NCI-H460 (cell line): ENCODE results near the gene NLGN2. TPM values are rescaled to one million over a fixed set of nuclear protein-coding genes. Genes with fewer than 3 reads are reported as not detected.

ENCODE experiments used
- DNase-seq: peaks from one replicate; pipeline ENCODE4 v3.0.0-alpha.2; 2016; ENCODE audit warnings: low read depth; ENCODE audit errors: extremely low read depth
- total RNA-seq: library from RNA; depleted of rRNA; stranded (reverse); fragments of >200 nt; shearing (Covaris generic); gene quantifications from 2 replicates; pipeline ENCODE4 v1.2.3, GENCODE V29; 2014

NLGN2 gene
- total RNA-seq, 1 experiment from 2014 or later, result 6.2 TPM

DNA sequence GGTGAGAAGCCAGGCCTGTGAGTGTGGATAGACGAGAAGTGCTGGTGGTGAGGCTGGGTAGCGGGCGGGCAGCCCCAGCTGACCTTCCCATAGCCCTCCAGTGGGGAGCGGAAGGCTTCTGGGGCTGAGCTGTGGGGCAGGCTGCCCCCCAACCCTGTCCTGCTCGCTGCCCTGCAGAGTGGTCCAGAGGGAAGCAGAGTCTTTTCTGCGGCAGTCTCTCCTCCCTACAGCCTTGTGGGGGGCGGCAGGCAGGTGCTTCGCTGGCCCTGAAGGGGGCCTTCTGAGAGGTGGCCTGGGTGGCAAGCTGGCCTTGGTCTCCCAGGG is 3.7 kb downstream of the NLGN2 start:
- no peak for DNase-seq

- no peak for DNase-seq
Observed at GRCh38 chr17:7413346-7413985, 5.8 kb downstream of the NLGN2 start.

DNA sequence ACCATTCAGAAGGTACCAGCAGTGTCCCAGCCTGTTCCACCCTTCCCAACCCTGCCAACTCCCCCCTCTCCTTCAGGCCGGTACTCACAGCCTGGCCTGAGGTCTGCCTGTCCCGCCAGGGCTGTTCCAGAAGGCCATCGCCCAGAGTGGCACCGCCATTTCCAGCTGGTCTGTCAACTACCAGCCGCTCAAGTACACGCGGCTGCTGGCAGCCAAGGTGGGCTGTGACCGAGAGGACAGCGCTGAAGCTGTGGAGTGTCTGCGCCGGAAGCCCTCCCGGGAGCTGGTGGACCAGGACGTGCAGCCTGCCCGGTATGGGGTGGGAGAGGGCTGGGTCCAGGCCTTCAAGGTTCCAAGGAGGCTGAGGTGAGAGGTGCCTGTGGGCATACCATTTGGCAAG is 7.2 kb downstream of the NLGN2 start:
- no peak for DNase-seq

DNA sequence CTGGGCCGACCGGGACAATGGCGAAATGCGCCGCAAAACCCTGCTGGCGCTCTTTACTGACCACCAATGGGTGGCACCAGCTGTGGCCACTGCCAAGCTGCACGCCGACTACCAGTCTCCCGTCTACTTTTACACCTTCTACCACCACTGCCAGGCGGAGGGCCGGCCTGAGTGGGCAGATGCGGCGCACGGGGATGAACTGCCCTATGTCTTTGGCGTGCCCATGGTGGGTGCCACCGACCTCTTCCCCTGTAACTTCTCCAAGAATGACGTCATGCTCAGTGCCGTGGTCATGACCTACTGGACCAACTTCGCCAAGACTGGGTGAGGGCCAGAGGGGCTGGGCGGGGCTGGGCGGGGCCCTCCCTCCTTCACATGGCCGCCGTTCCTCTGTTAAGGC is 8.1 kb downstream of the NLGN2 start:
- DNase-seq, result no peak

DNA sequence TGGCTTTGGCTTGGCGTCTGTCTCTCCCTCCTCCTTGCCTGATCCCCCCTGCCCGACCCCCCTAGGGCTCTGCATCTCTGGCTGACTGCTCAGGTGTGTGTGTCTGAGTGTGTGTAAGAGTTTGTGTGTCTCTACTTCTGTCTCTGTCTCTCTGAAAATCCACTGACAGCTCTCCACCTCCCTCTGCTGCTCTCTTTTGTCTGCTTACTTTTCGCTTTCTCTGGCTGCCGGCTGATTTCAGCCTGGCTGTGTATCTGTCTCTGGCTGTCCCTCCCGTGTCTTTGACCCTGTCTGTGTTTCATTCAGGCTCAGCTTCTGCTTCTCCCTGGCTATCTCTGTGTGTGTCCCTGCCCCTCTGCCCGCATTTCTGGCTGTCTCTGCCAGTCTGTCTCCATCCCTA is 8.7 kb downstream of the NLGN2 start:
- DNase-seq, result no peak

- no peak for DNase-seq
Observed at GRCh38 chr17:7417056-7417655, 9.5 kb downstream of the NLGN2 start.

DNA sequence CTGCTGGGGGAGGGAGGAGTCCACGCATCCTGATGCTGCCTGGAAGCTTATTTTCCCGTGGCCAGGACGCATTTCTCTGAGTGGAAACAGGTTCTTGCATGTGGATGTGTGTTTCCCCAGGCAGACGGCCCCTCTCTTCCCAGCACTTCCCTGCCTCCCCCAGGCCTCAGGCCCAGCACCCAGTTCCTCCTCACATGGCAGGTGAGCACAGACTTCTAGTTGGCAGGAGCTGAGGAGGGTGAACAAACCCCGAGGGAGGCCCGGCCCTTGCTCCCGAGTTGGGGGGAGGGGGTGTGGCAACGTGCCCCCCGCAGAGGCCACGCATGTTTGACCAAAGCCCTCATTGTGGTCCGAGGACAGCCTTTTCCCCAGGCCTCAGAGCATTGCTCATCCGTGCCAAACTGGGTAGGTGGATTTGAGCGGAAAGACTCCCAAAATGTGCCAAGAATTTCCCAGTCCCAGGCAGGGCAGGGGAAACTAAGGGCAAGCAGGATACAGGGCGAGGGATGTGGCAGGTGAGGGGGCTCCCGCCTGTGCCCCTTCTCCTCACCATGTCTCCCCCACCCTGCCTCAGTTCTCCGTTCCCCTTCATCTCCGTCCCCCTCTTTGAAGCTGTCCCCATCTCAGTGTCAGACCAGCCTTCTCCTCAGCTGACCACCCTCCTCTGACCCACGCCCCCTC is 11.0 kb downstream of the NLGN2 start:
- no peak for DNase-seq

DNA sequence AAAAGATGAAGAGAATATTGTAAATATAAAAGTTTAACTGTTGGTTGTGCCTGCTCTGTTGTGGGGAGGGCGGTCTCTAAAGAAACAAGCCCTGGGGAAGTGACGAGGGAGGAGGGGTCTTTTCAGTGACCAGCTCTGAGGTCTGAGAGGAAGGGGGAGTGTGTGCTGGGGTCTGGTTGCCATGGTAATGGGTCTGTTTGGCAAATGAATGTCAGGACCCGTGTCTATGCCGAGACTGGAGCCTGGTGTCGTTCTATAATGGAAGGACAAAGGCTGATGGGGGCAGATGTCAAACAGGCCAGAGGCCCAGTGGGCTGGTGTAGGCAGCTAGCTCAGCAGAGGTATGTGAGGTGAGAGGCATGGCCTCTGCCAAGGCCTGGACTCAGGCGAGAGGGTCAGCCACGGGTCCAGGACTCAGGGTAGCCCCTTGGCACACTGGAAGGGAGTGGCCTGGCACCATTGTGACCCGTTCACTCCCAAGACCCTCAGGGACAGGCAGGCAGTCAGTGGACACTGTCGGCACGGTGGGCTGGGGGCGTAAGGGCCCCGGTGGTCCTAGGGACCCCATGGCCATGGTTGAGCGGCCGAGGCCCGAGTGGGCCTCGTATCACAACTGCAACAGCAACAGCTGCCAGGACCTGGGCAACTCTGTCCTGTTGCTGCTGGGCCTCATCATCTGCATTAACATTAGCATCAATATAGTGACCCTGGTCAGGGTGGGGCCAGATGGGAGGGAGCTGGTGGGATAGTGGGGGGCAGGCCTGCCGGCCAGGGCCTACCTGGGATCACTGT is 12.4 kb downstream of the NLGN2 start, which contains the start of gene SPEM1:
SPEM1 (plus strand) TSS at position 506 of the 792 bp plus-strand sequence; CDS start at position 567, 61 bp downstream.
- no peak for DNase-seq

DNA sequence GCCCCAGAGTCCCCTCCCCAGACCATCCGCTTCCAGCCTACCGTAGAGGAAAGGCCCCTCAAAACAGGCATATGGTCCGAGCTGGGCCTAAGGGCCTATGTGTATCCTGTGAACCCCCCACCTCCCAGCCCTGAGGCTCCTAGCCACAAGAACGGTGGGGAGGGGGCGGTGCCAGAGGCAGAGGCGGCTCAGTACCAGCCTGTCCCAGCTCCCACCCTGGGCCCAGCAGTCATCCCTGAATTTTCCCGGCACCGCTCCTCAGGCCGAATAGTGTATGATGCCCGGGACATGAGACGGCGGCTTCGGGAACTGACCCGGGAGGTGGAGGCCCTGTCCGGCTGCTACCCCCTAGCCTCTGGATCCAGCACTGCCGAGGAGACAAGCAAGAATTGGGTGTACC is 13.5 kb downstream of the NLGN2 start:
- no peak for DNase-seq

- no peak for DNase-seq
Observed at GRCh38 chr17:7423679-7424078, 16.0 kb downstream of the NLGN2 start.

- no peak for DNase-seq
Observed at GRCh38 chr17:7425316-7425715, 17.7 kb downstream of the NLGN2 start, which contains the start of gene SPEM2. SPEM2 (plus strand) TSS chr17:7425616; CDS start chr17:7425689, 73 bp downstream.

GRCh38 chr17:7425756-7426155 is 18.1 kb downstream of the NLGN2 start:
- no peak for DNase-seq

- no peak for DNase-seq
Observed at GRCh38 chr17:7426203-7426863, 18.7 kb downstream of the NLGN2 start.

DNA sequence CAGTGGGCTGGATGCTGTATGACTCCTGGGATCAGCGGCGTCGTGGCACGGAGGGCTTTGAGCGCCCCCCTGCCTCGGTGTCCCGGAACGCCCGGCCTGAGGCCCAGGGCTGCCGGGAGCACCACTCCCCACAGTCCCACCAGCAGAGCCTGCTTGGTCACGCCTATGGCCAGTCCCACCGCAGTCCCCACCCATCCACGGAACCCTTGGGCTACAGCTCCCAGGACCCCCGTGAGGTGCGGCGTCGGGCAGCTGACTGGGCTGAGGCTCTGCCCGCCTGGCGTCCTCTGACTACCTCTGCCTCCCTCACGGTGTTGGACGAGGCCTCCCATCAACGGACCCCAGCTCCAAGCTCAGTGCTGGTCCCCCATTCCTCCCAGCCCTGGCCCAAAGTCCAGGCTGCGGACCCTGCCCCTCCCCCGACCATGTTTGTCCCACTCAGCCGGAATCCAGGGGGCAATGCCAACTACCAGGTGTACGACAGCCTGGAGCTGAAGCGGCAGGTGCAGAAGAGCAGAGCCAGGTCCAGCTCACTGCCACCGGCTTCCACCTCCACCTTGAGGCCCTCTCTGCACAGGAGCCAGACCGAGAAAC is 19.3 kb downstream of the NLGN2 start:
- DNase-seq, result no peak

- DNase-seq, result no peak
Observed at GRCh38 chr17:7427549-7427948, 19.9 kb downstream of the NLGN2 start.

GRCh38 chr17:7428557-7428956 is 20.9 kb downstream of the NLGN2 start, which contains the start of gene SPEM3:
SPEM3 (plus strand) TSS chr17:7428857; CDS start chr17:7428903, 46 bp downstream.
- DNase-seq, result no peak

GRCh38 chr17:7429722-7430121 is 22.1 kb downstream of the NLGN2 start:
- DNase-seq, result no peak

- DNase-seq, result no peak
Observed at GRCh38 chr17:7431231-7431630, 23.6 kb downstream of the NLGN2 start.

DNA sequence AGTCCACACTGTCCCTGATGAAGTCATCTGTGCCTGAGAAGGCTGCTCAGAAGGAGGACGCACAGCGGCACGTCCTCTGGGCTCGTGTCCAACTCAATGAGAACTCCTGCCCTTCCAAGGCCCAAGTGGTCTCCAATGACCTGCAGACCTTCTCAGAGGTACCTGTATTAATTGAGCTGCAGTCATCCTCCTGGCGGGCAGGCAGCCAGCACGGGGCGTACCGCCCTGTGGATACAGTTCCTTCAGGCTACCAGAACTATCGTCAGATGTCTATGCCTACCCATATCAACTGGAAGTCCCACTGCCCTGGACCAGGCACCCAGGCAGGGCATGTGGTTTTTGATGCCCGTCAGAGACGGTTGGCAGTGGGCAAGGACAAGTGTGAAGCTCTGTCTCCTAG is 24.7 kb downstream of the NLGN2 start:
- DNase-seq, result no peak
